Measurements from ENCODE around the gene EIF2B2.
"Not testable (repeated sequence)": the region's sequence is repeated elsewhere in the genome, so short reads cannot be mapped to it uniquely, and the experiment has no call there.

EIF2B2 gene

GRCh38 chr14:74995781-74996180, 6.9 kb upstream of the EIF2B2 start:
- not testable (repeated sequence) for DNase-seq

- no peak for DNase-seq
Observed at GRCh38 chr14:75001261-75001660, 1.5 kb upstream of the EIF2B2 start.

- no peak for DNase-seq
Observed at GRCh38 chr14:75001899-75002298, 822 bp upstream of the EIF2B2 start.

GRCh38 chr14:75003250-75004027, 718 bp downstream of the EIF2B2 start:
- no peak for DNase-seq

GRCh38 chr14:75005357-75005756, 2.6 kb downstream of the EIF2B2 start:
- no peak for DNase-seq

- no peak for DNase-seq
Observed at GRCh38 chr14:75009176-75009575, 6.5 kb downstream of the EIF2B2 start.

- DNase-seq, result no peak
Observed at GRCh38 chr14:75010472-75011093, 7.9 kb downstream of the EIF2B2 start.

- no peak for DNase-seq
Observed at GRCh38 chr14:75011356-75011994, 8.8 kb downstream of the EIF2B2 start.

- no peak for DNase-seq
Observed at GRCh38 chr14:75013290-75013689, 10.6 kb downstream of the EIF2B2 start.

- no peak for DNase-seq
Observed at GRCh38 chr14:75015496-75015895, 12.8 kb downstream of the EIF2B2 start.

GRCh38 chr14:75016815-75017214, 14.1 kb downstream of the EIF2B2 start:
- no peak for DNase-seq

GRCh38 chr14:75018694-75019093, 16.0 kb downstream of the EIF2B2 start:
- DNase-seq, result no peak

- DNase-seq, result no peak
Observed at GRCh38 chr14:75022655-75023054, 19.9 kb downstream of the EIF2B2 start.

- DNase-seq, result no peak
Observed at GRCh38 chr14:75023108-75023507, 20.4 kb downstream of the EIF2B2 start.

- no peak for DNase-seq
Observed at GRCh38 chr14:75025082-75025481, 22.4 kb downstream of the EIF2B2 start.

- DNase-seq, result no peak
Observed at GRCh38 chr14:75025876-75026275, 23.2 kb downstream of the EIF2B2 start.

GRCh38 chr14:75030147-75030546, 27.4 kb downstream of the EIF2B2 start:
- no peak for DNase-seq

GRCh38 chr14:75032939-75033338, 30.2 kb downstream of the EIF2B2 start:
- DNase-seq, result peak; percentile 84

GRCh38 chr14:75040507-75040906, 37.8 kb downstream of the EIF2B2 start:
- DNase-seq, result no peak

GRCh38 chr14:75040959-75041358, 38.2 kb downstream of the EIF2B2 start:
- DNase-seq, result no peak

GRCh38 chr14:75041613-75042012, 38.9 kb downstream of the EIF2B2 start:
- DNase-seq, result no peak

GRCh38 chr14:75042035-75042434, 39.3 kb downstream of the EIF2B2 start:
- DNase-seq, result peak; percentile 55

GRCh38 chr14:75044322-75044721, 41.6 kb downstream of the EIF2B2 start:
- DNase-seq, result peak; percentile 77

- peak; percentile 84 for DNase-seq
Observed at GRCh38 chr14:75044752-75045151, 42.0 kb downstream of the EIF2B2 start.
